ENCODE measurements around the gene ADGRD1.

The ADGRD1 gene

GRCh38 chr12:131026754-131027153, 73.0 kb downstream of the ADGRD1 start:
- DNase-seq, result no peak

- no peak for DNase-seq
Measured at GRCh38 chr12:131027264-131027663, 73.6 kb downstream of the ADGRD1 start.

GRCh38 chr12:131027876-131028586, 74.3 kb downstream of the ADGRD1 start:
- no peak for DNase-seq

GRCh38 chr12:131028587-131029338, 75.1 kb downstream of the ADGRD1 start:
- no peak for DNase-seq

- DNase-seq, result no peak
Measured at GRCh38 chr12:131030472-131031328, 77.0 kb downstream of the ADGRD1 start.

GRCh38 chr12:131032082-131032750, 78.5 kb downstream of the ADGRD1 start:
- DNase-seq, result no peak

- no peak for DNase-seq
Measured at GRCh38 chr12:131033486-131033885, 79.8 kb downstream of the ADGRD1 start.

GRCh38 chr12:131033886-131034482, 80.3 kb downstream of the ADGRD1 start:
- DNase-seq, result no peak

- DNase-seq, result no peak
Measured at GRCh38 chr12:131034631-131035244, 81.0 kb downstream of the ADGRD1 start.

- DNase-seq, result no peak
Measured at GRCh38 chr12:131035245-131035681, 81.6 kb downstream of the ADGRD1 start.

- no peak for DNase-seq
Measured at GRCh38 chr12:131038159-131038558, 84.5 kb downstream of the ADGRD1 start.

- DNase-seq, result no peak
Measured at GRCh38 chr12:131038961-131039950, 85.5 kb downstream of the ADGRD1 start.

GRCh38 chr12:131040491-131040890, 86.8 kb downstream of the ADGRD1 start:
- DNase-seq, result no peak

- no peak for DNase-seq
Measured at GRCh38 chr12:131041216-131041967, 87.7 kb downstream of the ADGRD1 start.

- no peak for DNase-seq
Measured at GRCh38 chr12:131041968-131042833, 88.5 kb downstream of the ADGRD1 start.

GRCh38 chr12:131042834-131043245, 89.1 kb downstream of the ADGRD1 start:
- no peak for DNase-seq

GRCh38 chr12:131043401-131043871, 89.7 kb downstream of the ADGRD1 start:
- DNase-seq, result no peak

- no peak for DNase-seq
Measured at GRCh38 chr12:131044136-131044535, 90.4 kb downstream of the ADGRD1 start.

All from suppressor macrophage (primary cell).